ENCODE measurements around the gene GMIP.

DNA sequence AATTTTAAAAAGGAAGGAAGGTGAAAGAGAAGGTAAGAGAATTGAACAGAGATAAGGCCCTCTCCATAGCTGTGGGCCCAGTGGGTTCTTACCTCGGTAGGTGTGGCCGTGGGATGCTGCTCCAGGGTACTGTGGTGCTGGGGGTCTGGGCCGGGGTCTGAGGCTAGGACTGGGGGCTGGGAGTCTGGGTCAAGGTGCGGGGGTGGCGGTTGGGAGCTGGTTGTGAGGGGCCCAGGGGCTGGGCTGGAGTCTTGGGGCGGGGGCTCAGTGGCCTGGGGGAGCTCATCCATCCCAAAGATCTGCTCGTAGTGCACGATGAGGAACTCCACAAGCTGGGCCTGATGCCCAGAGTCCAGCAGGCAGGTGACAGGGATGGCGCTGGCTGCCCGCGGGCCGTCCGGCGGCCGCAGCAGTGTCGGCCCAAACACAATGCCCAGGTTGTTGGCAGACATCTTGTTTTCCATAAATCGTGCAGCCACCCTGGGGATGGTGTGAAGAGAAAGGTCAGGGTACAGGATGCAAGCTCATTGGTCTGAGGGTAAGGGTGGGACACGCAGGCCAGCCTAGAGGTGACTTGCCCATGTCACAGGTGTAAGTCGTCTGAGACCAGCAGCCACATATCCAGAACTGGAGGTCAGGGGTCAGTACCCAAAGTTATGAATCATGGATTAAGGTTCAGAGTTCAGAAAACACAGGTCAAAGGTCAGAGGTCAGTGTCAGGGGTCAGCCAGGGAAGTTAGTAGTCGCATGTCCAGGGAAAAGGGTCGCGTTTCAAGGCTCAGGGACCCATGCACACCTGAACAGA lies 9.5 kb downstream of the GMIP start:
- TF ChIP-seq, protein P1, sequence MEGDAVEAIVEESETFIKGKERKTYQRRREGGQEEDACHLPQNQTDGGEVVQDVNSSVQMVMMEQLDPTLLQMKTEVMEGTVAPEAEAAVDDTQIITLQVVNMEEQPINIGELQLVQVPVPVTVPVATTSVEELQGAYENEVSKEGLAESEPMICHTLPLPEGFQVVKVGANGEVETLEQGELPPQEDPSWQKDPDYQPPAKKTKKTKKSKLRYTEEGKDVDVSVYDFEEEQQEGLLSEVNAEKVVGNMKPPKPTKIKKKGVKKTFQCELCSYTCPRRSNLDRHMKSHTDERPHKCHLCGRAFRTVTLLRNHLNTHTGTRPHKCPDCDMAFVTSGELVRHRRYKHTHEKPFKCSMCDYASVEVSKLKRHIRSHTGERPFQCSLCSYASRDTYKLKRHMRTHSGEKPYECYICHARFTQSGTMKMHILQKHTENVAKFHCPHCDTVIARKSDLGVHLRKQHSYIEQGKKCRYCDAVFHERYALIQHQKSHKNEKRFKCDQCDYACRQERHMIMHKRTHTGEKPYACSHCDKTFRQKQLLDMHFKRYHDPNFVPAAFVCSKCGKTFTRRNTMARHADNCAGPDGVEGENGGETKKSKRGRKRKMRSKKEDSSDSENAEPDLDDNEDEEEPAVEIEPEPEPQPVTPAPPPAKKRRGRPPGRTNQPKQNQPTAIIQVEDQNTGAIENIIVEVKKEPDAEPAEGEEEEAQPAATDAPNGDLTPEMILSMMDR (IDR thresholded peaks at IDR 0.05; ENCODE audit: borderline replicate concordance, extremely low read depth, low read length, poor library complexity, severe bottlenecking): no peak
- TF ChIP-seq EZH2 (IDR thresholded peaks at IDR 0.05; ENCODE audit: borderline replicate concordance, low read depth, low read length, severe bottlenecking): no peak
